Stimulated activated naive CD4-positive, alpha-beta T cell (primary cell): ENCODE results near the gene GSTA3.
A peak's percentile ranks its signal among the peaks of the same experiment; 100 is the strongest.
"Not testable (repeated sequence)": the region's sequence is repeated elsewhere in the genome, so short reads cannot be mapped to it uniquely, and the experiment has no call there.

Experiments
- DNase-seq, 6 experiments: peaks; one replicate each; lab custom pipeline; 2025; lab: John Stamatoyannopoulos, UW

GSTA3 gene

DNA sequence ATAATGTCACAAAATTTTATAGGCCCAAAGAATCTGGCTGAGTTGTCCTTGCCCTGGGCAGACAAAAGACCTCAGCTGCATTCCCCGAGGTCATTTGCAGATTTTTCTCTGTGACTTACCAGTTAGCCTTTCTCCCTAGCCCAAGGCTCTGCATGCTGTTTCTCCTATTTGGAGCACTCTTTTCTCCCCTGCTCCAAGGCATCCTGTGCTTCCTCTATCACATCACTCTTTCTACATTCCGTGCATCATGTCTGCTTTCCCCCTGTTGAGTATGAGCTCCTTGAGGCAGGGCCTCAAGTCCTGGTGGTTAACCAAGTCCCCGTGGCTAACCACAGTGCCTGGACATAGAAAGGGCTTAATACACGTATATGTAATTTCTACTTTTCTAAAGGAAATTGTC lies 593 bp upstream of the GSTA3 start:
- no peak for DNase-seq

DNA sequence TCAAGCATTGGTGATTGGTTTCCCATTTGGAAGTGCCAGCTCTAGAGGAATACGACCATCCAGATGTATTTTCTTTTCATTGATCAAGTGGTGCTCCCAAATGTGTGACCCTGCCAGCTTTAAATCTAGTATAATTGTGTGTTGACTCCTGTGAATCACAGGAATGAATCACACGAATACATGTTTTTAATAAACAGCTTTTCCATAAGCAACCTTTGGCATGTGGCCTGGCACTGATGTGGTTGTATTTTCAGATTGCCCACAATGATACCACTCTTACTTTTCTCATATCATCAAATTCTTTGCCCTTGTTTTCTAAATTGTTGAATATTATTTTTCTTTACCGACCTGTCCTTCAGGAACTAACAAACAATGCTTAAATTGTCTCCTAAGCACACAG lies 367 bp downstream of the GSTA3 start:
- no peak for DNase-seq

DNA sequence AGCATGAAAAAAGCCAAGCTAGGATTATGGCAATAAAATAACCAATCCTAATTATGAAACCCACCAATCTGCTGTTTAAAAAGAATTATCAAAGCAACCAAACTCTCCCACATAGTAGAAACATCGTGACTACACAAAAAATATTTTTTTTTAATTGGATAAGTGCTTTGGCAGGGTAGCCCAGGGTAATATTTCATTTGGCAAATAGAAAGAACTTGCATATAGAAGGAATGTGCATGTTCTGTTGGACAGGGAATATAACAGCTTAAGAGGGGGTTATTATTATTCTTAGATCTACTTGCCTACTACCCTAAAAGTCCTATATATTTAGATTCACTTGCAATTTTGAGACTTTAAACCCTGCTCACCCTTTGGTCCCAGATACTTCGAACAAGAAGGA lies 972 bp downstream of the GSTA3 start:
- DNase-seq, result no peak

DNA sequence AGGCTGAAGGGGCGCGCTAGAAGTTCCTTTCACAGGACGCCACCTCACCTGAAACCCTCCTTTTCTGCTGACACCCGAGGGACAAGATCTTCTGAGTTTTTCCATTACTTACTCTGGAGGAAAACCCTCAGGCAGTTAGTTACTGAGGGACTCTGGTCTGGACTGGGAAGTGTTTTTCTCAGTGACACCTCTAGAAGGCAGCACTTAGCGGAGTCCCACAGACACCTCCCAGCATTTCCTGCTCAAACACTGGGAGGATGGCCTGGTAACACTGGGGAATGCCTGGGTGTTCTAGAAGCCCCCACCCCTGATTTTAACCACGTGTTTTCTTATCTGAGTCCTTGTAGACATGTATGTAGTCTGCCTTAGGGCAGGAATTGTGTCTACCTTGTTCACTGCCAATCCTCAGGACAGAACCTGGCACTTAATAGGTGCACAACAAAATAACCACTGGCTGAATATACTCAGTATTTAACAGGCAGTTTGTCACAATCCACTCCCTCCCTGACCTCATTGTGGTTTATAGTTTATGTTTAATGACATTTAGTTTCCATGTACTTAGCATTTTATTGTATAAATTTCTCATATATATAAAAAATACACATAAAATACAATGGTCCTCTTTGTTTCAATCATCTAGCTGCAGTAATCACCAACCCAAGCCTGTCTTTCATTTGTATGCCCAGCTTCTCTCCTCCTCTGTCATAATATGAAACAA lies 4.8 kb downstream of the GSTA3 start:
- DNase-seq, result no peak

DNA sequence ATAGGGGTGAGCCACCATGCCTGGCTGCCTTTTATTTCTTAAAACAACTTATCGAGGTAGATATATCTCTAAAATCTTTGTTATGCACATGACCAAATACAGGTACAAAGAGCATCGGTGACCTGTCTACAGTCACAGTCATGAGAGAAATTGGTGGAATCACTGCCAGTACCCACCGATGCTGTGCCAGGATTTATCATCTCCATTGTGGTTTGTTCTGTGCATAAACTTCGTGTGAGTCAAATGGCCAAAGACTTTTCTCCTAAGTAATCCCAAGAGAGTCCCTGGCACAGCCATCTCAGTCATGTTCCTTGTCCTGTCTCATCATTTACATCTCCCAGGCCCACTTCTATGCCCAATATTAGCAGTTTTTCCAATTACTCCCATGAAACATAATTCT lies 9.0 kb downstream of the GSTA3 start:
- no peak for DNase-seq

DNA sequence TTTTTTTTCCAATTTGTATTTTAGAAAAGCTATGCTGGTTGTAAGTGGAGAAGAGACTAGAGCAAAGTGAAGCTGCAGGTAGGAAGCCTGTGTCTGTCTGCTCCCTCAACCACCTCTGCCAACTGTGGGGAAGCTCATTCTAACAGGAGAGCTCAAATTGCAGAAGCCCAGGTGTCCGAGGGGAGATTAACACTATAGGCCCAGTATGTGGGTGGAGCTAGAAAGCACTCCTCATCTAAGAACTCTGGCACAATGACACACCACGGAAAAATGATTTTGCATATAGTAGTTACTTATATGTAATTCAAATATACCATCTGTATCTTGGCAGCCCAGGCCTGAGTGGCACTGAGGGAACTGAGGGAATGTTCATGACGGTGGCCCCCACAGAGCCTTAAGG lies 13.7 kb downstream of the GSTA3 start:
- DNase-seq, result not testable (repeated sequence)

DNA sequence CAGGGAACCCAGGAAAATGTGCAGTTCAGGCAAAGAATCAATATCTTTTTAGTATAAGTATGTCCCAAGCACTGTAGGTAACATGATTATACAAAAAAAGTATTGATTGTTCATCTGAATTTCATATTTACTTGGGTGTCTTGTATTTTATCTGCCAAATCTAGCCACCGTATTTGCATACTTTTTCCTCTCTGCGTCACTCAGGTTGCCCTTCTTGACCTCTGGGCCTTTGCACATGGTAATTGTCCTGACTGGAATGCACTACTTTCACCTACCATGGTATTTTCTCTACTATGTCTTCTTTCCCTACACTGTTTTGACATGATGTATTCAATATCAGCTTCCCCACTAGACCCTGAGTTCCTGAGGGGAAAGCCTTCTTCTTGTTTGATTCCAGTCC lies 15.2 kb downstream of the GSTA3 start:
- no peak for DNase-seq

DNA sequence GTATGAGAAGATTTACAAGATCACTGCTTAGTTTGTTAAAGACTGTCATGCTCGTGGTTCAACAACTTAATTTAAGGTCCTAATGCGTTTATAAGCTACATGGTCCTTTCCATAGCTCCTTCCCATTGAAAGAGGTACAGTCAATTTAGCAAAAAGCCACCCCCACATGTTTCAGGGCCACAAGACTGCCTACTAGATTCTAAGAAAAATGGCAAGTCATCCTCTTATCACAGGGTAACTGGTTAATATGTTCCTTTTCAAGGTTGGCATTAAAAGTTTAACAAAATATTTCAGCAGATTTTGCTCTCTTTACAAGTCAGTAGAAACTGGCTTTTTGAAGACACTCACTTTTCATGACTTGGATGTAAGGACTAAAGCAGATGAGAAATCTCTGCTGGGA lies 15.7 kb downstream of the GSTA3 start:
- no peak for DNase-seq

DNA sequence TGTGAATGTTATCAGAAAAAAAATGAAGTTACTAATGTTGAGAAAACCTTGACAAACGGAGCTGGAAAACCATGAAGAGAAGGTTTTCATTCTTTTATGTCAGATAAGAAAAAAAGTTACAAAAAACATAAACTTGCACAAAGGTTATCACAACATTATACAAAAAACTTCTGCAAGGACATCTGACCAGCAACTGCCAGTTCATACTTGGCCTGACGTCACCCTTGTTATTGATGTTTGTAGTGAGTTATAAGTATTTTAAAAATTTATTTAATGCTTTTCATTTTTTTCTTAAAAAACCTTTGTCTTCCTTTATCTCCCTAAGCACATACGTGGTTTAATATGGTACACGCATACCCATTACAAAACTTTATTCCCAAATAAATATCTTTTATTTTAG lies 16.3 kb downstream of the GSTA3 start:
- no peak for DNase-seq

DNA sequence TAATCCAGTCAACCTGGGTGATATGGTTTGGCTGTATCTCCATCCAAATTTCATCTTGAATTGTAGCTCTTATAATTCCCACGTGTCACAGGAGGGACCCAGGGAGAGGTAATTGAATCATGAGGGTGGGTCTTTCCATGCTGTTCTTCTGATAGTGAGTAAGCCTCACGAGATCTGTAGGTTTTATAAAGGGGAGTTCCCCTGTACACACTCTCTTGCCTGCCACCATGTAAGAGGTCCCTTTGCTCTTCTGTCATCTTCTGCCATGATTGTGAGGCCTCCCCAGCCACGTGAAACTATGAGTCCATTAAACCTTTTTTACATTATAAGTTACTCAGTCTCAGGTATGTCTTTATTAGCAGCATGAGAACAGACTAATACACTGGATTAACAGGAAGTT lies 19.5 kb downstream of the GSTA3 start:
- DNase-seq, result no peak

DNA sequence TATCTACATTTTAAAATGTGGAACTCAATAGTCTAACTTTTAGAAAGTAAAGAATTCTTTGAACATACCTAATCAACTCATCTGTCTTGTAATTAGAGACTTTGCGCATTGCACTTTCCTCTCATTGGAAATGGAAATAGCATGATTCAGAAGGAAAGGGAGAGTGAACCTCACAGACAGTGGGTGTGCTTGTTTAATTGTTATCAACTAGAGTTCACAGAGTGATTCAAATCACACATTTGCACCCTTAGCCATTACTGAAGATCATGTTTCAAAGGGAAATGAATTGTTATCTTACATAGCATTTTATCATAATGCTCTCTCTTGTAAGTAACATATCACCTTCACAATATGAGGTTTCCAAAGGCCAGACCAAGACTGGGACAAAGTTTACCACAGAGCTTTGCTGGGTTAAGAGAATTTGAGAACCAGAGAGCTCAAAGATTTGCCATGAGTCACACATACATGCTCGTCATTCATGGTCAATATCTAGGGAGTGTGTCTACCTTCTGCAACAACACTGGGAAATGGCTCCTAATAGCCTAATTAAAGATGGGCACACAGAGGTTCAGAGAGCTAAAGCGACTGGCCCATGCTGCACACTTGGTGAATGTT lies 21.5 kb downstream of the GSTA3 start:
- no peak for DNase-seq

DNA sequence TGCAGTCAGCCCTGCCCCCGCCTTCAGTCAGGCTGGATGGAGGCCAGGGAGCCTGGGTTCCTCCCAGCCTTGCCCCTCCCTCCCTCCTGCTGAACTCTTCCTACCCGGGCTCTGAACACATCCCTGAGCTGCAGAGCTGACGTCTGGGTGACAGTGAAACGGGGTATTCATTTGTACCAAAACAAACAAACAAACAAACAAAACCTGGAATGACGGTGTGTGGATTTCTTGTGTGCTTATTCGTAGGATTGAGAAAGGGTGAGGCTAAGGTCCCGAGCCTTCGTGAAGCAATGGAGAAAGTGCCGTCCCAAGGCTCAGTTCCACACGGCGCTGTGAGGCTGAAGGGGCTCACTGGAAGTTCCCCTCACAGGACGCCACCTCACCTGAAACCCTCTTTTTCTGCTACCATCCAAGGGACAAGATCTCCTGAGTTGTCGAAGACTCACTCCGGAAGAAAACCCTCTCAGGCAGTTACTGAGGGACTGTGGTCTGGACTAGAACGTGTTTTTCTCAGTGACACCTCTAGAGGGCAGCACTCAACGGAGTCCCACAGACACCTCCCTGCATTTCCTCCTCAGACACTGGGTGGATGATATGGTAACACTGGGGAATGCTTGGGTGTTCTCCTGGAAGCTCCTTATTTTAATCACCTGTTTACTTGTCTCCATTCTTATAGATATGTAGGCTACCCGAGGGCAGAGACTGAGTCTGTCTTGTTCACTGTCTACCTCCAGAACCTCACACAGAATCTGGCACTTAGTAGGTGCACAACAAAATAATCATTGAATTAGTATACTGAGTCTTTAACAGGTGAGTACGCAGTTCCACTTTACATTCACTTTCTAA lies 27.3 kb downstream of the GSTA3 start:
- peak; percentile 16 to 77 (median 50) for DNase-seq

DNA sequence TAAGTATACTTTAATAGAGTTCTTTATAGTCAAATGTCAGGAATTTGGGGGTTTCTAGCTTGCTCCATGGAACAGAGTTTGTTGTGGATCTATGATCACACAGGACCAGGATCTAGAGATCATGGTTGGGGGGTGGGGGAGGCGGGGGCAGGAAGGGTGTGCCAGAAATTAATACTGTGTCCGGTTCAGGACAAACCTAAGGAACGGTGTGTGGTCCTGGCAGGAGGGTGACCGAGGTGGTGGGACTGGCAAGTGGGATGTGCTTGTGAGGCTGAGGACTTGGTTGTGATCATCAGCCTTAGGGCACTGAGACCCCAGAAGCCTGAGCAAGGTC lies 27.9 kb downstream of the GSTA3 start:
- no peak for DNase-seq

DNA sequence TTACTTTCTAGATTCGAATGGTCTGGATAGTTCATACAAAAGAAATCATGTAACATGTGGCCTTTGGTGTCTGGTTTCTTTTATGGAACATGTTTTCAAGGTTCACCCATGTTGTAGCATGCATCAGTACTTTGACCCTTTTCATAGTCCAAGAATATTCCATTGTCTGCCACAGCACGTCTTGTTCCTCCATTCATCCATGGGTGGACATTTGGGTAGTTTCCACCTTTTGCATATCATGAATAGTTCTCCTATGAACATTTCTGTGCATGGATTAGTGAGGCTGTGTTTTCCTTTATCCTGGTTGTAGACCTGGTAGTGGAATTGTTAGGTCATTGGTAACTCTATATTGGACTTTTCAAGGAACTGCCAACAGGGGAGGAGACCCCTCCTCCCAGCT lies 31.7 kb downstream of the GSTA3 start:
- no peak for DNase-seq

DNA sequence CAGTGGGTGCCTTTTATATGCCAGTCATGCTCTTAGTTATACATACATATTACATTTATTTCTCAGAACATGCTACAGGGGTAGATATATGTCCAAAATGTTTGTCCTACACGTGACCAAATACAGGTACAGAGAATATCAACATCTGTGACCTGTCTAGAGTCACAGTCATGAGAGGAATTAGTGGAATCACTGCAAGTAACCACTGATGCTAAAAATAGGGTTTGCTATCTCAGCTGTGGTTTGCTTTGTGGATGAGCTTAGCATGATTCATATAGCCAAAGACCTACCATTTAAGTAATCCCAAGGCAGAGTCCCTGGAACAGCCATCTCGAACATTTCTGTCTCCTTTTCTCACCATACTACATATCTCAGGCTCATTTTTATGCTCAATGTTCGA lies 32.3 kb downstream of the GSTA3 start:
- DNase-seq, result no peak

DNA sequence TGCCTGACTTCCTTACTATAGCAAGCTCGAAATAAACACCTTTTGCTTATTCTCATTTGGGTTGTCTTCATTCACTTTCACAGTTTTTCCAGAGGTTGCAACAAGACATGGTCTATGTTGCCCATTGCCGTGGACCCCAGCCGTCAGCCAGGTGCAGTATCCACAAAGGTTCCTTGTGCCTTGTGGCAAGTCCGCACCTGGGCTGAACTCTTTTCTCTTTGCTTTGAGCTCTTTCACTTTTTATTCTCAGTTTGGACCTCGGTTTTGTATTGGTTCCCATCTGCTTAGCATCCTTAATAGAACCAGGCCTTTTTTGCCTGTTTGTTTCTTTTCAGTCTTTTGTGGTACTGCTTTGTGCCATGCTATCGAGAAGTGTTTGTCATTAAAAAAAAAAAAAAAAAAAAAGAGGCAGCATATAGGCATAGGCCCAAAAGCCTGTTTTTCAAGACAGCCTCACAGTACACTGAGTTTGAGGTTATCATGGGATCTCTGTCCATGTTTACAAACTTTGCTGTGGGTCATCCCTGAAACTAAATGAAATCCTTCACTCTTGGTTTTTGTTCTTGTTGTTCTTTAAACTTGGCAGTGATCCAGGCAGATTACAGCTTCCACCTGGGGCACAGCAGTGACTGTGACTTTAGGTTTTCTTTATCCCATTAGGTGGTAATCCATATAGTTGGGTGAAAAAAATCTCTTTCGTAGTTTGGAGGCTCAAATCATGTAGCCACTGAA lies 33.3 kb downstream of the GSTA3 start:
- no peak for DNase-seq

DNA sequence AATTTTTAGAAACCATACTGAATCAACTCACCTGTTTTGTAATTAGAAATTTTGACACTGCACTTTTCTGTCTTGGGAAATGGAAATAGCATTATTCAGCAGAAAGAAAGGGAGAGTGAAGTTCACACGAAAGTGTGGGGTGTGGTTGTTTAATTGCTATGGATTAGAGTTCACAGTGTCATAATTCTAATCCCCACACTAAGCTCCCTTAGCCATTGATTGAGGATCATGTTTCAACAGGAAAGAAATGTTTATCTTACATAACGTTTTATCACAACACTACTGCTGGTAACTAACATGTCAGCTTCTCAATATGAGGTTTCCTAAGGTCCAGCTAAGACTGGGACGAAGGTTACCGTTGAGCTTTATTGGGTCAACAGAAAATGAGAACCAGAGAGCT lies 37.5 kb downstream of the GSTA3 start:
- DNase-seq, result no peak

DNA sequence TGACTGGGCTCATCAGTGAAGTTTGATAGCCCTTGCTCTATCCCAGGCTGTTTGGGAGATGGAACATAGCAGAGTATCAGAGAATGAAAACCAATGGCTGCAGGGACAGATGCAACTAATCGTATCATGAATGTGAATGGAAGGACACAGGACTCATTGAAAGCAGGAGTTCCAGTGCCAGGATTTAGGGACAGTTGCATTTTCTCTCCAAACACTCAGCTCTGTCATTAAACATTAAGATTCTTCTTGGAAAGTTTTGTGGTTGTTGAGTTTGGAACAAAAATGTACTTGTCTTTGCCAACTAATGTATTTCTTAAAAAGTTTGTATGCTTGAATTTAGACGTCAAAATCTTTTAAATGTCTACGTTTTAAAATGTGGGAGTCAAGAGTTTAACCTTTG lies 37.9 kb downstream of the GSTA3 start:
- DNase-seq, result no peak

DNA sequence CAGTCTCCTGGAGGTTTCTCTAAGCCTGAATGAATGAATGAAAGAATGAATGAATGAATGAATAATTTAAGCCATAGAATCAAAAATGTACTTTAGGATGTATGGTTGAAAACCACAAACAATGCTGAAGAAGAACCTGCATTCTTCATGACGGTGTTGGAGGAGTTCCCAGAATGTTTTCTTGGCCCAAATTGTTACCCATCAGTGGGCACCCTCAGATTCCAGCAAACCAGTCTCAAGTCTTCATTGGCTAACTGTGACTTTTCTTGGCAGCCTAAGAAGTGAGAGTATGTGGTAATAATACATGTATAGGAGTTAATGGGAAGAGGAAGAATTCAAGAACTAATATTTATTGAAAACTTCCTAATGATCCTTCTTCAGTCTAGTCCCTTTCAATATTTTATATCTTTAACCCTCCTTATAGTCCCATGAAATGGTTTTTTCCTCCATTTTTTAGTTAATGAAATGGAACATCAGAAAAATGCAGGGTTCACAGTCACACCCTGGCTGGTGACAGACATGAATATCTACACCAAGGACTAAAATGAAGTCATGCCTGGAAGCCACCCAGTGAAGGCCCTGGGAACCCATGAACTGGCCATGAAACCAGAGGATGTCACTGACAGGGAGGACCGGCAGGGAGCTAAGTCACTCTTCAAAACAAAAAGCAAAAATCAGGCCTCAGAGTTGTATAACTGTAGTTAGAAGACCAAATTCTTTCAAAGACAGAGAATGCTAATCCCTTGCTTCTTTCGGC lies 39.0 kb downstream of the GSTA3 start:
- not testable (repeated sequence) for DNase-seq

DNA sequence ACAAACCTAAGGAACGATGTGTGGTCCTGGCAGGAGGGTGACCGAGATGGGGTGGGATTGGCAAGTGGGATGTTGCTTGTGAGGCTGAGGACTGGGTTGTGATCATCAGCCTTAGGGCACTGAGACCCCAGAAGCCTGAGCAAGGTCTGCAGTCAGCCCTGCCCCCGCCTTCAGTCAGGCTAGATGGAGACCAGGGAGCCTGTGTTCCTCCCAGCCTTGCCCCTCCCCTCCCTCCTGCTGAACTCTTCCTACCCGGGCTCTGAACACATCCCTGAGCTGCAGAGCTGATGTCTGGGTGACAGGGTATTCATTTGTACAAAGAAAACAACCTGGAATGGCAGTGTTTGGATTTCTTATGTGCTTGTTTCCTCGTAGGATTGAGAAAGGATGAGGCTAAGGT lies 40.6 kb downstream of the GSTA3 start:
- not testable (repeated sequence) for DNase-seq

DNA sequence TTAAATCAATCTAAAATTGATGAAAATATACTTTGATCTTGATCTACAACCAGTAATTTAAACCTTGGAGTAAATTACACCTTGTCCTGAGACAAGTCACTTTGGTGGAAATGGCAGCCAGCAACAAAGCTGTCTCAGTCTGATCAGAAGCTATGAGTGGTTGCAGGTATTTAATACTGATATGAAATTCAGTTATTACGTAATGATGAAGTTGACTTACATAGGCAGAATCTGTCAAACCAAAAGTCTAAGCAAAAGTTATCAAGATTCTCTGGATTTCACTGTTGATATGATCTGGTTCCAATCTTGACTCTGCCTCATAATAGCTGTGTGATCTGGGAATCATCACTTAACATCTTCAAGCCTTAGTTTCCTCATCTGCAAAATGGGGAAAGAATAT lies 41.3 kb downstream of the GSTA3 start:
- no peak for DNase-seq

DNA sequence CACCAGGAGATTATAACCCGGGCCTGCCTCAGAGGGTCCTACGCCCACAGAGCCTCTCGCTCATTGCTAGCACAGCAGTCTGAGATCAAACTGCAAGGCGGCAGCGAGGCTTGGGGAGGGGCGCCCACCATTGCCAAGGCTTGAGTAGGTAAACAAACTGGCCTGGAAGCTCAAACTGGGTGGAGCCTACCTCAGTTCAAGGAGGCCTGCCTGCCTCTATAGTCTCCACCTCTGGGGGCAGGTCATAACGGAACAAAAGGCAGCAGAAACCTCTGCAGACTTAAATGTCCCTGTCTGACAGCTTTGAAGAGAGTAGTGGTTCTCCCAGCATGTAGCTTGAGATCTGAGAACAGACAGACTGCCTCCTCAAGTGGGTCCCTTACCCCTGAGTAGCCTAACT lies 48.3 kb downstream of the GSTA3 start:
- not testable (repeated sequence) for DNase-seq
